NCI-H1092 (cell line): ENCODE results near the gene GALNT1.

Experiments
- DNase-seq: peaks from one replicate; lab custom pipeline; 2025; lab: John Stamatoyannopoulos, UW

GALNT1 gene

GRCh38 chr18:35618696-35619095, 37.2 kb downstream of the GALNT1 start:
- DNase-seq: no peak

GRCh38 chr18:35619464-35619863, 37.9 kb downstream of the GALNT1 start:
- no peak for DNase-seq

DNA sequence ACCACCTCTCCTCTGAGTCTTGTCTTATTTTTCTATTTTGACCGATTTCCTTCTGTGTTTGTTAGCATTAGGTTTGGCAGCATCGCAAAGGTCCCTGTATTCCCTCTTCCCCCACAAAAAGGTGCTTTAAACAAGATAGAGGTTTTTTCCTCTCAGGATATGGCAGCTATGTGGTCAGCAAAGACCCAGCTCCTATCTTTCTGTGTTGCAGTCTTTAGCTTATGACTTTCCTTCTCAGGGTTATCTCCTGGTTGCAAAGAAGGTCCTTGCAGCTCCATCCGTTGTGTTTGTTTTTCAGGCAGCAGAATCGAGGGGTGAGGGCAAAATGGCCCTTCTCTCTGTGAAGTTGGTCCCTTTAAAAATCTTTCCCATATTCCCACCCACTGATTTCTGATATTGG, 38.4 kb downstream of the GALNT1 start:
- DNase-seq: no peak

DNA sequence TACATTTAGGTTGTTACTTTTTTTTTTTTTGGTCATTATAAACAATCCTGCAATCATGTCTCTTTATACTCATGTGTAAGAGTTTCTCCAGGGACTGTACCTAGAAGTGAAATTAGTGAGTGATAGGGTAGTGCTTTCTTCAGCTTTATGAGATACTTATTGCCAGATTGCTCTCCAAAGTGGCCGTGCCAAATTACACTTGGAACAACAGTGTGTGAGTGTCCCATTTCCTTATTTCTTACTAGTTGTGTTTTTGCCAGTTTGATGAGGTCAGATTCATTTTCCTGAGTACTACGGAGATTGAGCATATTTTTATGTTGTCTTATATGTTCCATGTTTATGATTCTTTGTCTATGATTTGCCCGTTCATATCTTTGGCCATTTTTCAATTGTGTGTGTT, 39.2 kb downstream of the GALNT1 start:
- no peak for DNase-seq

- no peak for DNase-seq
These were observed 41.7 kb downstream of the GALNT1 start for GRCh38 chr18:35623255-35623654.

DNA sequence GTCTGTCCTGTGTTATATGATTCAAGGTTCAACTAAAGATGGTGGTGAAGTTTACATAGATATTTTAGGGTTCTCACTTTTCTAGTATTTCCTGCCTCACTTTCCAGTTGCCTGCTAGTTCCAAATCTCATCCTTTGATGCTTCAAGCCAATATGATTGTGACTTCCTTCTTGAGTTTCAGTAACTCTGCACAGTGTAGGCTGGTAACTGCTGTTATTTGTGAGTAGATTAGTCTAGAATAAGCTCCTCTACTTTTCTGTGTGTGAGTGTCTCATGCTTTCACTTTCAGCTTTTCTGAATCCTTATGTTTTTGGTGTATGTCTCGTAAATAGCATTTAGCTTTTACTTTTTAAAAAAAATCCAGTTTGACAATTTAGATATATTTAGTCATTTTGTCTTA, 42.6 kb downstream of the GALNT1 start:
- no peak for DNase-seq

GRCh38 chr18:35625232-35625631, 43.7 kb downstream of the GALNT1 start:
- DNase-seq: no peak

- no peak for DNase-seq
These were observed 52.2 kb downstream of the GALNT1 start for GRCh38 chr18:35633761-35634160.

DNA sequence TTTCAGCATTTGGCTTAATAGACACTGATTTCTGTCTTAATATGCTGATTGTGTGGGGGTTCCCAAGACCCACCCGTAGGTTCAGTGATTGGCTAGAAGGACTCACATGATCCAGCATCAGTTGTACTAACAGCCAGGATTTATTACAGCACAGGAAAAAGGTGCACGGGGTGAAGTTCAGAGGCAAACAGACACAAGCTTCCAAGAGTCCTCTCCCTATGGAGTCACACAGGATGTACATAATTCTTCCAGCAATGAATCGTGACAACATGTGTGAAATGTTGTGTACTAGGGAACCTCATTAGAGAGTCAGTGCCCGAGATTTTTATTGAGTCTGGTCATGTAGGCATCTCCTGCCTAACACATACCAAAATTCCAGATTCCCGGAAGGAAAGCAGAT, 52.8 kb downstream of the GALNT1 start:
- no peak for DNase-seq

DNA sequence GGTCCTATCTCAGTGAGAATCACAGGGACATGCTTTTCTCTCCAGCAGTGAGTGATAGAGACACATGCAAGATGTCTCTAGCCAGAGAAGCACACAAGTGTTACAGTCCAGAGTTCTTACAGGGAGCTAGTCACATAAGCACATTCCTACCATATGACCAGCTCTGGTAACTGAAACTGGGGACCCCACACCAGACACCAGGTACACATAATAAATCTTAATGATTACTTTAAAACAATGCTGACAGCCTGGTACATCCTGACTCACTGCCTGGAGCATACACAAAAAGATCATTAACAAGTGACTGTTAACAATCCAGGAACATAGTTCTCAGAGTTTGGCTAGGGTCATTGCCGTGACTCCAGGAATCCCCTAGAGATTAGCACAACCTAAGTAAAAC, 53.6 kb downstream of the GALNT1 start:
- DNase-seq: no peak

DNA sequence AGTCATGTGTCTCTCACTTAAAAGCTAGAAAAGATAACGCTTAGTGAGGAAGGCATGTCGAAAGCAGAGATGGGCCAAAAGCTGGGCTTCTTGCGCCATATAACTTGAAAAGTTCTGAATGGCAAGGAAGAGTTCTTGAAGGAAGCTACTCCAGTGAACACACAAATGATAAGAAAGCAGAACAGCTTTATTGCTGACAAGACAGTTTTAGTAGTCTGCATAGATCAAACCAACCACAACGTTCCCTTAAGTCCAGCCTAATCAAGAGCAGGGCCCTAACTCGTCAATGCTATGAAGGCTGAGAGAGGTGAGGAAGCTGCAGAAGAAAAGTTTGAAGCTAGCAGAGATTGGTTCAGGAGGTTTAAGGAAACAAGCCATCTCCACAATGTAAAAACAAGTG, 55.7 kb downstream of the GALNT1 start:
- no peak for DNase-seq

DNA sequence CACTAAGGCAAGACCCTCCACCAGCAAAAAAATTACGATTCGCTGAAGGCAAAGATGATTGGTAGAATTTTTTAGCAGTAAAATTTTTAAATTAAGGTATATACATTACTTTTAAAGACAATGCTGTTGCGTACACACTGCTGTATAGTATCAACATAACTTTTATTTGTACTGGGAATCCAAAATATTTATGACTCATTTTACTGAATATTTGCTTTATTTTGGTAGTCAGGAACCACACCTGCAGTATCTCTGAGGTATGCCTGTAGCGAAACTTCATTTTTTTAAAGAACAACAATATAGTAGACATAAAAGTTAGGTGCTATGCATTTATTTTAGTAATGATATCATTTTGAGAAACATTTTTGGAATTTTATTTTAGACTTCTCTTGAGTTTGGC, 57.8 kb downstream of the GALNT1 start:
- no peak for DNase-seq

DNA sequence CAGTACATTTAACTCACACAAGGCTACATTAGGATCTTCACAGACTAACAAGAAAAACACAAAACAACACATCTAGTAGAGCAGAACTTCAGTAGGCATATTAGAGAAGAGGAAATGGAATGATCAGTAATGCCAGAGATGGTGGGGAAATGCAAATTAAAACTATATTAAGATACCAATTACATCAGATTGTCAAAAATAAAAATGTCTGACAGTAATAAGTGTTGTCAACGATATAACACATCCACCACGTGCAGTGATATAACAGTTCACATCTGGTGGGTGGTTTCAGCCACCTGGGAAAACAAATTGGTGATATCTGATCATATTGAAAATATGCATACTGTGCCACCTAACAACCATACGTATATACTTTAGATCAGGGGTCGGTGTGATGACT, 59.9 kb downstream of the GALNT1 start:
- no peak for DNase-seq

- no peak for DNase-seq
These were observed 60.4 kb downstream of the GALNT1 start for GRCh38 chr18:35641916-35642315.

DNA sequence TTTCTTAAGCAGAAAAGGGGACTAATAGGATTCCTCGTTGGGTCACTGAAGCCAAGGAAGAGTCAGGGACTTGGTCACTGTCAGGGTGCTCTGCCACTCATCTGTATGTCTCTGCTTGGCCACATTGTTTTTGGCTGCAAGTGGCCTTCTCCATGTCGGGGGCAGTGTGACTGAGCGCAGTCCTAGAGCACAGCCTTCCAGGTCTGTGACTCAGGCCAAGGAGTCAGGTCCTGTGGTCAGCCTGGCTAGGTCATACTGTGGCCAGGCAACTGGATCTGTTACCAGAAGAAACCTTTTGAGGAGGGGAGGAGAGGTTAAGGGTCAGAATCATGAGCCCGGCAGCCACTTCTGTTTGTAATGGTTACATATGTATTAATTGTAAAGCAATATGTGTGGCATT, 61.3 kb downstream of the GALNT1 start:
- DNase-seq: no peak

DNA sequence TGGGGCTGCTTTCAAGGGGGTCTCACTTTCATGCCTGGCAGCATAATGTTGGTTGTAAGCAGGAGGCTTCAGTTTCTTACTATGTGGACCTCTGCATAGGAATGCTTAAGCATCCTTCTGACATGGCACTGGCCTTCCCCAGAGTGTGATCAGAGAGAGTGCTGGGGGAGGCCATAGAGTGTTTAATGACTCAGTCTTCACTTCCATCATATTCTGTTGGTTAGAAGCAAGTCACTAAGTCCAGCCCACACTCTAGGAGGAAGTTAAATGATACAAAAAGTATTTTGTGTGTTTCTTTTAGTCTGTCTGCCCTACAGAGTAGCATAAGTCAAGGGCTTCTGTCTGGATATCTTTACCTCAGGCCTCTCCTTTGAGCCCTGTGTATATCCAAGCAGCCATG, 64.9 kb downstream of the GALNT1 start:
- no peak for DNase-seq

DNA sequence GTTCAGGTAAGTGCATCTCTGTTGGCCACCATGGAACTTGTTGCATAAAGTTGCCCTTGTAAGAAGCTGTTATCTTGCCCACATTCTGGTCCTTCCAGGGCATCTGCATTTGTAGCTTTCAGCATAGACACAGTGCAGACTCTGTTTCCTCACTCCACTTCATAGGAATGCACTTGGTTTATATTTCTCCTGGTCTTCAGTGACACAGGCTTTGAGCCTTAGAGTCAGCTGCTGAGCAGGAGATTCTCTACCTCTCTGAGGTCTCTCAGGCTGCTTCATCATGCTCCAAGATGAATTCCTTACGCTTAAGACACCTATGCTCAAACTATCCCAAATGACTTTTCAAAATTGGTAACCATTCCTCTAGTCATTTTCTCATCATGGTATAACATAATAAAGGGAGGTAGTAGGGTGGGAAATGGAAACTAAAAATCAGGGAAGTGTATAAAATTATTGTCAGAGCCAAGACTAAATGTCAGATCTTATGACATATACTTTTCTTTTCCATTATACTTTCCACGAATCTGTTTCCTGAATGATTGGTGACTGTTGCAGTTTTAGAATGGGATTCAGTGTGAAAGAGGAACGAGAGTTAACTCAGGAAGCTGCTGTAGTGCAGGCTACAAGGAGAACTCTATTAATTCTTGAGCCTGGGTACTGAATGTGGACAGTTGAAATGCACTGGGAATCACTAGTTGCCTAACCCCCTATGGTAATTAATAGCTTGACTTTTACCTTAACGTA, 72.0 kb downstream of the GALNT1 start:
- DNase-seq: no peak

- no peak for DNase-seq
These were observed 76.6 kb downstream of the GALNT1 start for GRCh38 chr18:35658112-35658511.

DNA sequence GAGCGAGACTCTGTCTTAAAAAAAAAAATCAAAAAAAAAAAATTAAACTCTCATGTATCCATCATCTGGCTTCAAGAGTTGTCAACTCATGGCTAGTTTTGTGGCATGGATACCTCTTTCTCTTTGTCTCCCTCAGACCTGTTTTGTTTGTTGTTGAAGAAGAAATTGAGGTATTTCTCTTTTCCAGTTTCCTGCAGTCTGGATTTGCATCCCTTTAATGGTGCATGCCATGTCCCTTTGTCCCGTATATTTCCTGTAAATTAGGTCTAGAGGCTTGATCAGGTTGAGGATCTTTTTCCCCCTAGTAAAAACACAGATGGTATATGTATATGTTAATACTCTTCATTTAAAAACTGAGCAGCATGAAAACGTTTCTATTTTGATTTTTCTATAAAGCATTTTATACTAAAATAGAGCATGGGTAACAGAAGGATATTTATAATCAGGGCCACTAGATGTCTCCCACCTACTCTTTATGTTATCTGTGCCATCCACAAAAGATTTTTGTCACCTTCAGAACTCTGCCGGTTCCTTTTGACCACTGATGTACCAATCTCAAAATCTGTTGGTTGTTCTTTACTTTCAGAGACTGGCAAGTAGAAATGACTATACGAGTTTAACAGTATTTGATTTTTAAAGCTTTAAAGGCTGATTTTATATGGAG, 80.1 kb downstream of the GALNT1 start:
- DNase-seq: no peak

DNA sequence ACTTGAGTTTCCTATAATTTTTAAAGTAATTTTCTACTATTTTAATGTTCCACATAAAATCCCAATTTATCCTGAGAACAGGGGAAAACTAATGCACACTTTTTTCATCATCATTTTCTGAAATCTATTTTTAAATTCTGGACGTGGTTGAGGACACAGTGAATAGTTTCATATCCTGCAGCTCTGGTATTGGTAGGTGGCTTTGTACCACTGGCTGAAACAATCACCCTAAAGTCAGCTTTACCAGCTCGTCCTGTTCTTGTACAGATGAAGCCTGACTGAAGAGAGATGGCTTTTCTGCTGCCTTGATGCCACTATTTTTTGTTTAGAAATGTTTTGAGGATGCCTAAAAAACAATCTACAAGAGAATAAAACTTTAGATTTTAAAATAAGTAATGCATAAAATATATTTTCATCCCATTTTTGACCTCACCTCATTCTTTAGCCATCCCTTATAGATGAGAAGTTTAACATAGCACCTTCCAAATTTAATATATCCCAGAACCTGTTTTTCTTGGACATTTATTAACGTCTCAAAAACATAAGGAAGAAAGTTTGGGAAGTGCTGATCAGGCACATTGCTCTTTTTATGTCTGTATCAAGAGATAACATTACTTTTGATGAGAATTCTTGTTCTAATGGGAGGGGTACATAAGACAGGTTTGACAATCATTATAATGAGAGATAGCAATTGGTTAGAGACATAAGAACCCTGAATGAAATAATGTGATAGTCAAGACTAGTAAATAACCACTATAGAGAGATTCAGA, 80.9 kb downstream of the GALNT1 start:
- DNase-seq: no peak

- DNase-seq: no peak
These were observed 90.5 kb downstream of the GALNT1 start for GRCh38 chr18:35671966-35672603.

DNA sequence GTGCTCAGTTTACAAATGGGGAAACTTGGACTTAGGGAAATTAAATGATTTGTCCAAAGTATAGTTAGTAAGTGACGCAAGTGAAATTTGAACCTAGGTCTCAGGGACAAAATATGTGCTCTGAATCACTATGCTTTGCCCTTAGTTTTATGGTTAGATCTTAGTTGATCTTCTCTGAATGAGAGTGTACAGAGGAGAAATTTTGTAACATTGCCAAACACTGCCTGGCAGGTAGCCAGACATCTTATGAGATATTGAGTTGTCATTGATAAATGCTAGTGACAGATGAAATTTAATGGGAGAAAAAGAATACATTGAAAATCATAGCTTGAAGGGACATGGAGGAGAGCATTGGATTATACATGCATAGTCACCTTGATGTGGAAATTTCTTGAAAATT, 91.4 kb downstream of the GALNT1 start:
- DNase-seq: no peak

- no peak for DNase-seq
These were observed 92.1 kb downstream of the GALNT1 start for GRCh38 chr18:35673682-35674081.
